HG02840 (cell line): ENCODE data around the gene PLOD3.

Experiments used
- ATAC-seq: cut with Tn5 transposase; IDR thresholded peaks from one replicate; pipeline ENCODE4 v1.9.1; 2021; ENCODE audit warnings: mild to moderate bottlenecking, moderate library complexity, moderate number of reproducible peaks; ENCODE audit not compliant: unreplicated experiment, low FRiP score

PLOD3 gene

DNA sequence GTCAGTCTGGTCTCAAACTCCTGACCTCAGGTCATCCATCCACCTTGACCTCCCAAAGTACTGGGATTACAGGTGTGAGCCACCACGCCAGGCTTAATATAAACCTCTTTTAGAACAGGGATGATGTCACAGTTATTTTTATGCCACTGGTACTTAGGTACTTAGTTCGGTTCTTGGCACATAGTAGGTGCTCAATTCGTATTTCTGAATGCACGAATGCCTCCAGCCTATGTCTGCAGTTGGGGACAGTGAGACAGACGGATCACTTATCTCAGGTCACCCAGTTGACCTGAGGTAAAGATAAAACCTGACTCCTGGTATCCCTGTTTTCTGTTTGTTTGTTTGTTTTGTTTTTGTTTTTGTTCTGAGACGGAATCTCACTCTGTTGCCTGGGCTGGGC, 31.2 kb downstream of the PLOD3 start:
- ATAC-seq = no peak

- ATAC-seq = no peak
Measured at GRCh38 chr7:101185258-101185839, 32.0 kb downstream of the PLOD3 start.

DNA sequence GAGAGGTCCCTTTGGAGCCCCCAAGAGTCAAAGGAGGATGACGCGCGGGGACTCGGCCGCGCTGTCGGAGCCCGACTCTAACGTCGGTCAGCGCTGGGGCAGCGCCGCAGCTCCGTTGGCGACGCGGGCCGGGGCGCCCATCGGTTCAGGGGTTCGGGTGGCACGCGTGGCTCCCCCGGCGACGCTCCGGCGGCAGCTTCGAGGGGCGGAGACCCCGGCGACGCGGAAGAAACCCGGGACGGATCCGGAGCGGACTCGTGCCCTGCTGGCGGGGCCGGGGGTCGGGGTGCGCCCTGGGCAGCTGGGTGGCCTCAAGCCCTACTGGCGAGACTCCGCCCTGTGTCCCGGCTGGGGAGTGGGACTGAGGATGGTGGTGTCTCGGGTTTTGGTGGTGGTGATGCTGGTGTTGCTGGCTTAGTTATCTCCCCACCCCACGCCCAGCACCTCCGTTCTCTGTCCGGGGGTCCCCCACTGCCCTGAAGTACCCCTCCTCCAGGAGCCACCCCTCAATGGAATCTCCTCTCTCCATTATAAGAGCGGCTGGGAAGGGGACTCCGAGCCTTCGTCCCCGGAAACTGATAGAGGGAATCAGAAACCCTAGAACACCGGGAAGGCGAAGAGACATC, 37.1 kb downstream of the PLOD3 start, which contains the start of gene NAT16:
Gene NAT16 (minus strand): TSS at position 164 of the 626 bp plus-strand sequence. CDS start 5,486 bp downstream, outside the sequence.
- ATAC-seq = no peak

- ATAC-seq = no peak
Measured at GRCh38 chr7:101179713-101180112, 37.7 kb downstream of the PLOD3 start.

DNA sequence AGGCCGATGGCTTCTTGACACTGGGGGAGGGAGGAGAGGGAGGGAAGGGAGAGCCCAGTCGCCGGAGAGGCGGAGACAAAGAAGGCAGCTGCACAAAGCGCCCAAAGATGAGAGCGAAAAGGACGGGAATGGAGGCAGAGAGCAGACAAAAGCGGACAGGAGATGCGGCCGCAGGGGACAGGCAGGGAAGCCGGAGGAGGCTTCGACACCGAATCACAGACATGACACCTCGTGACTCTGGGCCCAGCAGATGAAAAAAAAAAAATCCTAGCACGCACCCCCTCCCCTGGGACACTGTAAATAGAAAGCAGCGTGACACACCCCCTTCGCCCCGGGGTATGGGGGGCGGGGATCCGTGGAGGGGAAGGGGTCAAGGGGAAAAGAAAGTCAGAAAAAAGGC, 38.3 kb downstream of the PLOD3 start:
- no peak for ATAC-seq

DNA sequence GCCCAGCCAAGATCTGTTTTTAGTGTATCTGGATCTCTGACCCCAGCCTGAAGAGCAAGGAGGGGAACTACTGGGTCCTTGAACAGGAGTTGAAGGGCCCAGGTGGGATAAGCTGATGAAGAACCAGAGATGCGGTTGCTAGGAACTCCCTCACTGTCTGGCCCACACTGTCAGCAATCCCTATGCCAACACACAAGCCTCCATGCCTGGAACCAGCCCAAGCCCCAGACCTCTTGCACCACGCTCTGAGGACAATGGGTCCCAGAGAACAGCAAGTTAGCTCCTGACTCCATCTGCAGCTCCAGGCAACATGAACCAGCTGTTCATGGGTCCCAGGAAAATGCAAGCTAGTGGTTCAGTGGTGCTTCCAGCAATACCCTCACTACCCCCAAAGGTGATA, 39.7 kb downstream of the PLOD3 start:
- no peak for ATAC-seq

DNA sequence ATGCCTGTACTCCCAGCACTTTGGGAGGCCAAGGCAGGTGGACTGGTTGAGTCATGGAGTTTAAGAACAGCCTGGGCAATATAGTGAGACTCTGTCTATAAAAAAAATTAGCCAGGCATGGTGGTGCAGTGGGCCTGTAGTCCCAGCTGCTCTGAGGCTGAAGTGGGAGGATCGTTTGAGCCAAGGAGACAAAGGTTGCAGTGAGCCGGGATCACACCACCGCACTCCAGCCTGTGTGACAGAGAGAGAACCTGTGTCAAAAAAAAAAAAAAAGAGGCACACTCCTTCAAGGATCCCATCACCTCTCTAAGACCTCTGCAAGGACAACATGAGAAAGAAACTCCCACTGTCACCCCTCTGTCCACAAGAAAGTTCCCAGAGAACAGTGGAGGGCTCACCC, 41.7 kb downstream of the PLOD3 start:
- ATAC-seq = no peak

DNA sequence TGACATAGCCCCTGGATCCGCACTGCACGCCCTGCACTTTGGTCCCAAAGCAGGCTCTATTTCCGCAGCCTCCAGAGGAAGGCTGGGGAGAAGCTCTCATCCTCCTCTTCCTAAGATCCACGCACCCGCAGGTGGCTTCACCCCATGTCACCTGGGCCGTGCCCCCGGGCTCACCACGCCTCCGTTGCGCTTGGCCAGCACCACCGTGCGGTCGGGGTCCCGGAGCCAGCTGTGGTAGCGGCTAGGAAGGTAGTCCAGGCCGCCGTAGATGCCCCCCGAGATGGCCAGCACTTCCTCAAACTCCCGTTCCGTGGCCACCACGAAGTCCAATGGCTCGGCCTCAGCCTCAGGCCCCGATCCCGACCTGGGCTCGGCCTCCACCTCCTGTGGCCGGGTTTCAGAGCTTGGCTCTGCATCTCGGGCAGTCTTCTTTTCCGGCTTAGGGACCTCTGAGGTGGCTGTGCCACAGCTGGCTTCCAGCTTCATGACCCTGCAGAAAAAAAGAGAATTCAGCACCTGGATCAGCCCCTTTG, 43.0 kb downstream of the PLOD3 start:
- ATAC-seq = no peak

DNA sequence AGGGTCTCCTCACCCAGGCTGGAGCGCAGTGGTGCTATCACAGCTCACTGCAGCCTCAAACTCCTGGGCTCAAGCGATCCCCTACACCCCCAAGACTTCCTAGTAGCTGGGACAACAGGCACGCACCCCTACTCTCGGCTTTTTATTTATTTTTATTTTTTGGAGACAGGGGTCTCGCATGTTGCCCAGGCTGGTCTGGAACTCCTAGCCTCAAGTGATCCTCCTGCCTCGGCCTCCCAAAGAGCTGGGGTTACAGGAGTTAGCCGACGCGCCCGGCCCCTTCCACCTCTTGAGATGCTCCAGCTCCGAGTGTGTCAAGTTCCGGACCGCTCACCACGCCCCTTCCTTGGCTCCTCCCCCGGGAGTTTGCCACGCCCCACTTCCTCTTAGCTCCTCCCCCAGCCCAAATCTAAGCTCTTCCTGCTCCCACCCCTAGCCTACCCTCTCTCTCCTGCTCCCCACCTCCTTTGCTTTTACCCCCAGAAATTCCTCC, 43.6 kb downstream of the PLOD3 start:
- ATAC-seq = no peak

GRCh38 chr7:101172854-101173751, 44.3 kb downstream of the PLOD3 start:
- no peak for ATAC-seq

GRCh38 chr7:101172005-101172853, 45.2 kb downstream of the PLOD3 start:
- no peak for ATAC-seq

DNA sequence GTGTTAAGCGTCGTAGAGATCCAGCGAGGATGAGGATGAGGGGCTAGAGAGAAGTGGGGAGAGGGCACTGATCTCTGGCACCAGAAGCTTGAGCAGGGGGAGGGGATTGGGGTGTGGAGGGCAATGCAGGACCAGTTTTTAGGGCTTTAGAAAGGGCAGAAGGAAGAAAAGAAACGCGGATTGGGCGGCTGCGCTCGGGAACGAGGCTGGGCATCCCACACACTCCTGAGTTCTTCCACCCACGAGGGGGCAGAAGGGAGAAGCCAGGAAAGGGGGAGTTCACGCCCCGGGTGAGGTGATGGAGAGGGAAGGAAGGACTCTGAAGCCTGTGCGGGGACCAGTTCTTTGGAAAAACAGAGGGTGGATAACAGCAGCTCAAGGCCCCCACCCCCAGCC, 45.9 kb downstream of the PLOD3 start:
- ATAC-seq = no peak

- ATAC-seq = no peak
Measured at GRCh38 chr7:101170617-101171441, 46.6 kb downstream of the PLOD3 start.

DNA sequence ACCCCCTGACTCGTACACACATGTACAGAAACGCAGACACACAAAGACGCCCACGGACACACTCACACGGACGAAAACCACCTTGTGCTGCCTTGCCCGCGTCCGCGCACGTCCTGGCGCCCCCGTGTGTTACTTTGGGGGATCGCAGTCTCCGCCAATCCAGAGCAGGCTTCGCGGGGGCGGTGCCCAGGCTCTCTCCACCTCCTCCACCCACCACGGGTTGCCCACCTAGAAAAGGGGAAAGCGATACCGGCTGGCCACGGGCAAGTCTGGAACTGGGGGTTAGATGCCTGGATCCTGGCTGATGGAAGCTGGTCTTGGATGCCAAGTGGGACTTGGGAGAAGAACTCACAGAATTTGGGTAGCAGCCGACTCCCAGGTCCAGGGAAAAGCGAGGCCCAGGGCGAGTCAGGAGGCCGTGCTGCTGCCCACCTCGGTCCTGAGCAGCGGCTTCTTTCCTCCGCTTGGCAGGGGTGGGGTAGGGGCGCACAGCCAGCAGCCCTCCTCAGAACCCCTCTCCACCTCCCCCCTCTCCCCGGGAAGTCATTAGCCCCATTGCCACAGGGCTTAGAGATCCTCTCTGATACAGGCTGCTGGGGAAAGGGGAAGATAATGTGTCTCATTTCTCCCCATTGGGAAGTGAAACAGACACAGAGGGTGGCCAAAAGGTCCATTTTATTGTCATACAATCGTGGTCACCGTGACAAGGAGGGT, 47.4 kb downstream of the PLOD3 start:
- no peak for ATAC-seq

DNA sequence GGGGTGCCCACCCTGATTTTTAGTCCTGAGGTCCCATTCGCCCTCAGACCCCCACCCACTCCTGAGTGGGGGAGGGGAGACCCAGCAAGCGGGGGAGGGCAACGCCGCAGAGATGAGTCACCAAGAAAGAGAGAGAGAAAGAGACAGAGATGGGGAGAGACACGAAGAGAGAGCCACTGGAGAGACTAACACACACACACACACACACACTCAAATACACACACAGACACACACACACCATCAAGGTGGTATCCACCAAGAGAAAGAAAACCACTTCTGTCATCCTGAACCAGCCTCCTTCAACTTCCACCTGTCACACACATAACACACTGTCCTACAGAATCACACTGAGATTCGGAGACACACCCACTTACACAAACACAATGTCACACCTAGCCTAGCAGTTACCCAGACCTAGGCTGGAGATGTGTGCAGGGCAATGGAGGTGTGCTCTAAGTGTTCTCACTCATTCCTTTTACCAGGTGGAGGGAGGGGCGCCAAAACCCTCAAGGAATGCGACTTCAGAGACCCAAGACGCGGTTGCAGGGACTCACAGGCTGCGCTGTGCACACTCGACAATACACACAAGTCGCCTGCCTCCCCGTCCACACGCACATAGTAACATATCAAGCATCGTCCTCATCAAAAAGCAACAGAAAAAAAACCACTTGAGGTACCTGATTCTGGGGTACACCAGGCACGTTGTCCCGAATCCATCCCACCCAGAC, 48.1 kb downstream of the PLOD3 start:
- ATAC-seq = no peak

DNA sequence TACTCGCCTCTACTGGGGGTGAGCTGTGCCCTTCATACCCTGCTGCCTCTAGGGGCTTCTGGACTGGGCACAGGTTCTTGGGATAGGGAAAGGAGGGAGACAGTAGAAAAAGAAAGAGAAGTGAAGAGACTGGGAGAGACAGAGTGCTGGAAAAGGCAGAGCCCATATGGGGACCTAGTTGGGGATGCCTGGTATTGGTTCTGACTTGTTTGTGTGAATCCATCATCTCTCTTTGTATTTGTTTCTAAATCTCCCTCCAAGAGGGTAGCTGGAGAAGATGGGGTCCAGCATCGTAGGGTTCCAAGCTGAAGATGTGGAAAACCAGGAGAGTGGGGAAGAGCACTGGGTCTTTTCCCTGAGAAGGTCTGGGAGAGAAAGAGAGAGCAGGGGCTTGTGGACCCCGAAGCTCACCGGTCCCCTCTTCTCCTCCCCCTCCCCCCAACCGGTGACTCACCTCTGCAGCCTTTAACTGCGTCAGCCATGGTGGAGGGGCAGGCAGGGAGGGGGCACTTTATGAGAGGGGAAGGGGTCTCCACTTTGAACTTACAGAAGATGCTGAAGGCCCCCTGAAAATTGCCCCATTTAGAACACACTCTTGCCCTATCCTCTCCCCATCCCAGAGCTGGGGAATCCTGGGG, 48.9 kb downstream of the PLOD3 start:
- ATAC-seq = no peak

DNA sequence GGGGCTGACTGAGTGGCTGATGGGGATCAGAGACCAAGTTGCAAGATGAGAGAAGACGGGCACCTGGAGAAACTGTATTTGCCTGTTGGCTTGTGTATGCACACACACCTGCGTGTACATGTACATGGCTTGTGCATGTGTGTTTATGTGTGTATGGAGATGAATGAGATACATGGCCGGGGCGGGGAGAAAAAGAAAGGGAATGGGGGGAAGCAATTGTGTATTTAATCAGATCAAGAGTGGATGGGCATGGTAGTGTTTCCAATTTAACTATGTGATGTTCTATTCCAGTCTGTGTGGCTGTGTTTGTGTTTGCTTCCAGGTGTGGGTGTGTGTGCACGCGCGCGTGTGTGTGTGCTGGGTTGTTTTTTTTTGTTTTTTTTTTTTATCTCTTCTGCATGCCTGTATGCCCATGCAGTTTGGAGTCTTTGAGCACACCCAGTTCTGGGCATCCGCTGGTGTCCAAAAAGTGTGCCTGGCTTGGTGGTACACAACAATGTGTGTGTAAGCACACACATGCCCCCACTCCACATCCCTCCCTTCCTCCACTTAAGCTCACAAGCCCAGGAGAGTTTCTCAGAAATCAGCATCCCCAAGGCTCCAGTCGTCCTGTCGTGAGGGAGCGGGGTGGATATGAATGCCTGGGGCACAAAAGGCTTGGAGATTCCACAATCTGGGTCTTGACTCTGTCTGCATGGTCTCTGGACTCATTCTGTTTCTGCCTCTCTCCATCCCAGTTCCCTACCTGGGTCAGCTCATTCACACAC, 49.6 kb downstream of the PLOD3 start:
- ATAC-seq = no peak
